NCI-H146 treated with DMSO at 0.1 percent for 48 hours (cell line): Measurements from ENCODE around the gene MGMT.

ENCODE experiments used
- DNase-seq: peaks from one replicate; lab custom pipeline; 2025; ENCODE audit not compliant: unreplicated experiment; lab: John Stamatoyannopoulos, UW

Gene MGMT

DNA sequence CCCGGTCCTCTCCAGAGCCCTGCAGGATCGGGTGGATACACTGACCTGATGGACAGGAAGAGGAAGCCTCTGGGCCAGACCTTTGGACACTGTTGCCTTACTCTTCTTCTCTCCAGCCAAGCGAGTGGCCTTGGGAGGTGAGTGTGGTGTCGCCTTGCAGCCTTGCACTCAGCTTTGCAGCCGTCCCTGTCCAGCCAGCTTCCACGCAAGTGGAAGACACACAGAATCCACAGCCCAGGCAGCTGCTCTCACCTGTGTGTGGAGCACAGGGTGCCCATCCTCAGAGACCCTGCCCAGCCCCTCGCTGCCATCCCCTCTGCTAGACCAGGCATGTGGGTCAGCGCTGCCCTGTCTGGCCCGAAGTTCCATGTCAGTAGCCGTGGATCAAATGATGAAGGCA, 258.0 kb downstream of the MGMT start:
- DNase-seq = no peak

GRCh38 chr10:129725482-129725881, 258.4 kb downstream of the MGMT start:
- no peak for DNase-seq

- no peak for DNase-seq
Measured at GRCh38 chr10:129725890-129726631, 259.0 kb downstream of the MGMT start.

GRCh38 chr10:129727071-129727470, 260.0 kb downstream of the MGMT start:
- DNase-seq = no peak

DNA sequence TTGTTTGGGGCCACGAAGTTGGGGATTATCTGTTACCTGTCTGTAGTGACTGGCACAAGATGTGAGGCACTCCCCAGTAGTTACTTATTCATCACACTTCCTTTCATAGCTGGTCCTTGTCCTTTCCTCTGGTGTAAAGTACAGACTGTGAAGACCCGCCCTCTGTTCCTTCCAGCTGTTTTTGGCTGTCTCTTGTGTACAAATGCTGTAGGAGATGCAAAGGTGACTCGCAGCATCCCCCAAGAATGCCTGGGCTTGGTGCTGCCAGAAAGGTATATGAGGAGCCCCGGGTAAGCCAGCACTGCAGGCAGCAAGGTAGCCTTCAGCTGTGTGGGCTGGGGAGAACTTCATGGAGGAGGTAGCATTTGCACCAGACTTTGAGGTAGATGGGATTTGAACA, 260.5 kb downstream of the MGMT start:
- DNase-seq = no peak

DNA sequence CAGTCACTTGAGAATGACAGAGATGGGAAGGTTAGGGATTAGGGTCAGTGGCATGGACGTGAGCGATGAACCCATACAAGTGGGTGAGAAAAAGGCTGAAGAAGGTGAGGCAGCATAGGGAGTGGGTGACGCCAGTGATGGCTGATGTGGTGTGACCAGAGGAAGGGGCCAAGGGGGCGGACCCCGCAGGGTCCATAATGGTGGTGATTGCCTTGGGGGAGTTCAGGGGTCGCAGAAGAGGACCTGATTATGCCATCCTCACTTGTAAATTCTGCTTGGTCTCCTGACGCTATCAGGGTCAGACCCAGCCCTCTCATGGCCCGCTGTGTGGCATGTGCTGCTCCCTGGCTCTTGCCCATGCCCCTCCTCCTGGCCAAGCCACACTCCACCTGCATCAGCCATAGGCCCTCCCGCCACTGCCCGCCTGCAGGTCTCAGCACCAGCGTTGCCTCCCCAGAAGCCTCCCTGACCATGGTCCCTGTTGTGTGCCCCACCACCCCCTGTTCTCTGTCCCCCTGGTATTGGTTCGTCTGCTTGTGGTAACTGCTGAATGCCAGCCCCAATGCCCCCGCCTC, 261.3 kb downstream of the MGMT start:
- DNase-seq = no peak

DNA sequence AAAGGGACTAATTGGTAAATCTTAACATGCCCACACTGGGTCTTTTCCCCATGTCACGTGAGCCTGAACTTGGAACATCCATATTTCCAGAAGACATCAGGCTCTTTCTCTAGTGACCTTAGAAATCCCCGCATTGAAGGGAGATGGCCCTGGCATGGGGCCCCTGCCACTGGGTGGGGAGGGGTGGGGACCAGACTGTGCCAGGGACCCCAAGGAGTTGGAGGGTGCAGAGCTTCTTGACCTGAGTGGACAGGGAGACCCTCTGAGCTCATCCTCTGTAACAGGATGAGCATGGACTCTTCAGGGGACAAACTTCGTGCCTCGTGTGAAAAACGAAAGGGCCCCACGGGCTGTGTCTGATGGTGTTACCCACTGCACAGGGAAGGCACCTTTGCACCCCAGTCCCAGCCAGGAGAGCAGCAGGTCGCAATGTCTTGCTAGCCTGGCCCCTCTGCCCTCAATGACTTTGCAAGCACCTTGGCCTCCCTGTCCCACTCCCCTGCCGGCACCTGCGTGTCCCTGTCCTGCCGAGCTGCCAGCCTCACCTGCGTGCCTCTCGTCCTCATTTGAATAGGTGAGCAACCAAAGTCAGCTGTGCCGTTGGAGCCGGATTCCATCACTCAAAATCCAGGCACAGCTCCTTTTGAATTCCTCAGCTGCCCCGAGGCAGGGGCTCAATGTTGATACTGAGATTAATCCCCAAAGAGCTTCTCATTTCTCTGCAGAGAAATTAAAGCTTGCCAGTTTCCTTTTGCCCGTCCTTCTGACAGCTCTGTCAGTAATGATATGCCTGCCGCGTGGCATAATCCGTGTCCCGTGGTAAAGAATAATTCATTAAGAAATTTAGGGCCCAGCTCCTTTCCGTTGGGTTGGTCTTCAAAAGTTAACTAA, 262.1 kb downstream of the MGMT start:
- DNase-seq = no peak

- no peak for DNase-seq
Measured at GRCh38 chr10:129730272-129730992, 263.4 kb downstream of the MGMT start.

DNA sequence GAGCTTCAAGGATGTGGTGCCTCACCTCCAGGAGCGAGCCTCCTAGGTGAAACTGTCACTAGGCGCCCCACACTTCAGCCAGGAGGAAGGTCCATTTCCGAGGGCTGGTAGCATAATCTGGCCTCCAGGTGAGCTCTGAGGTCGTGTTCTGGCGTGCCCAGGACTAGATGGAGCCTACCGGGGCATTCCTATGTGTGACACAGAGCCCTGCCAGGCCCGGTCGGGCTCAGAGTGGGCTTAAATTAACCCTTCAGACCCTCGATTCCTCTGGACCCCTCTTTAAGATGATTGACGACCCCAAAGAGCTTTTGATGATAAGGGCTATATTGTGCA, 263.9 kb downstream of the MGMT start:
- DNase-seq = no peak

DNA sequence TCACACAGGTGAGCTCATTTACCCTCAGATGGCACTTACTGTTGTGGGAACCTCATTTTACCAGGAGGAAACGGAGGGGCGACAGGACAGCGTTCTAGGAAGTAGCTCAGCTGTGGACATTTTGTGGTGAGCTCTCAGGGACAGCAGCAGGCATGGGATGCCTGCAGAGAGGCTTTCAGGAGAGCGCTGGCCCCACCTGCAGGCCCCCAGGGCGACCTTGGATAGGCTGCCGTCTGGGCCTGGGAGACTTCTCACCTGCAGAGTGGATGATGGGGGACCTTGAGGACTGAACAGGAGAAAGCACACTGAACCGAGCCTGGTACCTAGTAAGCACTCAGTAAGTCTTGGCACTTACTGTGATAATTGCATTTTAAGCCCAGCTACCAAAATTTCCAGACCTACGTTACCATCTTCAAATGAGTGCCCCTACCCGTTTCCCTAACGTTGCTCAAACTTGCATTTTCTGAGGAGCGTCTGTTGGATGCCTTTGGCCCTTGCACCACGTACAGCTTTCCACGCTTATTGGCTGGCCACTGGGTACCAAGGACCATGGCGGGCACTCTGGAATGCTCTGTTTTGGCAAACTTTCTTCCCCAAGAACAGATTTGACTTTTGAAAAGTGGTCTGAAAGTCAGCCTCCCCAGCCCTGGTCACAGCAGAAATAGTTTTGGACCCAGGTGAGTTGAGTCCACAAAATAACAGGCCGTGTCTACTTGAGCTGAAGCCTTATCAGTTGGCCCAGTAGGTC, 273.7 kb downstream of the MGMT start:
- no peak for DNase-seq

GRCh38 chr10:129741280-129741977, 274.4 kb downstream of the MGMT start:
- DNase-seq = no peak

DNA sequence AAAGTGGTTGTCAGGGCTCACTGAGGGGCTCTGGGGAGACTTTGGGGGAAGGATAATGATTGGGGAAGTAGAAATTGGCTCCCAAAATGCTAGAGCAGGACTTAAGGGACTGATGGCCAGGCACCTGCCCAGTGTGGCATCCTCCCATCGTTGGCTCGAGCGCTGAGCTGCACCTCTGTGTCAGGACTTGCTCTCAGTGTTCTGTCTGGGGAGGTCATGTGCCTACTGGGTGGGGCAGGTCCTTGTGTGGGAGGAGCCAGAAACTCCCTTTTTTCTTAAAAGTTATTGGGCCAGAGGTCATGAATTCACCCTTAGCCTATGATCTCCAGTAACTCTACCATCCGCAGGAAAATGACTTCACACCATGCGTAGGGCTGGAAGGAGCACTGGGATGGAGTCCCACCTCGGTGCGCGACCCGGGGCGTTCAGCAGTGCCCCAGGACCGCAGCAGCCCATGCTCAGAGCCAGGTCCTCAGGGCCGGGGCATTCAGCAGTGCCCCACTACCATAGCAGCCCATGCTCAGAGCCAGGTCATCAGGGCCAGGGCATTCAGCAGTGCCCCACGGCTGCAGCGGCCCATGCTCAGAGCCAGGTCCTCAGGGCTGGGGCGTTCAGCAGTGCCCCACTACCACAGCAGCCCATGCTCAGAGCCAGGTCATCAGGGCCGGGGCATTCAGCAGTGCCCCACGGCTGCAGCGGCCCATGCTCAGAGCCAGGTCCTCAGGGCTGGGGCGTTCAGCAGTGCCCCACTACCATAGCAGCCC, 275.1 kb downstream of the MGMT start:
- DNase-seq = no peak

GRCh38 chr10:129742742-129743550, 275.9 kb downstream of the MGMT start:
- DNase-seq = no peak

GRCh38 chr10:129743738-129744133, 276.7 kb downstream of the MGMT start:
- DNase-seq = no peak

- DNase-seq = no peak
Measured at GRCh38 chr10:129744134-129745111, 277.4 kb downstream of the MGMT start.

DNA sequence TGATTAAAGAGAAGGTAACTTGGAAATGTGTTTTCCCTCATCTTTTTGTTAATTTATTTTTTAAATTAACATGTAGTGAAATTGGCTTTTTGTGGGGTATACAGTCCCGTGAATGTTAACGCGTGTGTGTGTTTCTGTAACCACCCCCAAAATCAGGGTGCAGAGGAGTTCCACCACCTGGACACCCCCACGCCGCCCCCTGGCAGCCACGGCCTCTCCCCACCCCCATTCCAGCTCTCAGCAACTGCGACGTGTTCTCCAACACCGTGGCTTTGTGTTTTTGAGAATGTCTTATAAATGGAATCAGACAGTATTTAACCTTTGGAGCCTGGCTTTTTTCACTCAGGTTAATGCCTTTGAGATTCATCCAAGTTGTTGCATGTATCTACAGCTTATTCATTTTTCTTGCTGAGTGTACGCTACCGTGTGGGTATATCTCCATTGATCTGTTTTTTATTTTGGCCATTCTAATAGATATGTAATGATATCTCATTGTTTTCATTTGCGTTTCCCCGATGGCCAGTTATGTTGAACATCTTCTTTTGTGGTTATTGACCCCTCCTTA, 278.2 kb downstream of the MGMT start:
- no peak for DNase-seq
